WTC11 (cell line): Measurements from ENCODE around the gene CMBL.

Source experiments
- ATF1 ChIP-seq: sonication (generic); formaldehyde crosslinking; IDR thresholded peaks from 2 replicates; pipeline ENCODE4 v1.8.1; 2023; ENCODE audit warnings: mild to moderate bottlenecking, moderate library complexity, missing genetic modification reagents
- CDX4 ChIP-seq: fragments of 250-450 bp; sonication (Bioruptor Pico); IDR thresholded peaks from 2 replicates; pipeline ENCODE4 v1.9.0; 2021; ENCODE audit warnings: moderate library complexity, mild to moderate bottlenecking, inconsistent platforms, borderline replicate concordance
- CTCF ChIP-seq: fragments of 200-600 bp; IDR thresholded peaks from 2 replicates; pipeline ENCODE4 v1.8.0; 2022; ENCODE audit warnings: antibody characterized with exemption
- E2F4 ChIP-seq: sonication (generic); formaldehyde crosslinking; IDR thresholded peaks from 2 replicates; pipeline ENCODE4 v1.8.1; 2022; ENCODE audit warnings: low read depth, mild to moderate bottlenecking, moderate library complexity, missing genetic modification reagents, borderline replicate concordance
- ESRRA ChIP-seq: sonication (generic); formaldehyde crosslinking; IDR thresholded peaks from 2 replicates; pipeline ENCODE4 v1.8.1; 2022; ENCODE audit warnings: mild to moderate bottlenecking, missing genetic modification reagents, borderline replicate concordance
- JUN ChIP-seq: sonication (generic); formaldehyde crosslinking; IDR thresholded peaks from 2 replicates; pipeline ENCODE4 v1.8.0; 2023; ENCODE audit warnings: mild to moderate bottlenecking, missing genetic modification reagents
- USF2 ChIP-seq: sonication (generic); formaldehyde crosslinking; IDR thresholded peaks from 2 replicates; pipeline ENCODE4 v1.8.1; 2023; ENCODE audit warnings: mild to moderate bottlenecking, missing genetic modification reagents, moderate library complexity

GRCh38 chr5:10355071-10355889 lies 47.6 kb upstream of the CMBL start:
- TF ChIP-seq CTCF (no peak), JUN (no peak), USF2 (no peak), CDX4 (CRISPR knock-in tag) (no peak), E2F4 (CRISPR knock-in tag) (no peak), ESRRA (no peak), ATF1 (CRISPR knock-in tag) (no peak)
